ENCODE data around the gene ZFAND6.

GRCh38 chr15:80019168-80019745 lies 40.2 kb upstream of the ZFAND6 start:
- no peak for TF ChIP-seq CTCF (IDR thresholded peaks at IDR 0.05)
- no peak for TF ChIP-seq POLR2AphosphoS5 (IDR thresholded peaks at IDR 0.05)
- no peak for TF ChIP-seq POLR2A (IDR thresholded peaks at IDR 0.05)

Data from prostate gland (tissue), 2 donors.